Left lung (tissue), 10 donors: ENCODE results near the gene EHMT1. TPM values are rescaled to one million over a fixed set of nuclear protein-coding genes. Genes with fewer than 3 reads are reported as not detected.

Source experiments
- ATAC-seq: fragments of 200-7000 bp; cut with Tn5 transposase; one replicate; pipeline ENCODE4 v1.9.1; 2020; ENCODE audit warnings: moderate library complexity
- DNase-seq, 4 donors: peaks; one replicate each; pipeline ENCODE4 v3.0.0-alpha.2; 2013 to 2020
- H3K27ac ChIP-seq, 2 donors: fragments of 200-600 bp; sonication (generic) in 1 of 2; one replicate each; pipeline versions ENCODE4 v1.5.0 to v1.8.0; 2020 to 2021
- H3K27me3 ChIP-seq, 2 donors: fragments of 200-600 bp; sonication (generic) in 1 of 2; one replicate each; pipeline versions ENCODE4 v1.5.0 to v1.8.0; 2020 to 2021
- H3K36me3 ChIP-seq, 2 donors: fragments of 200-600 bp; sonication (generic) in 1 of 2; one replicate each; pipeline versions ENCODE4 v1.5.0 to v1.8.0; 2020 to 2021
- H3K4me1 ChIP-seq, 2 donors: fragments of 200-600 bp; one replicate each; pipeline ENCODE4 v1.8.0; 2021
- H3K4me3 ChIP-seq, 2 donors: fragments of 200-600 bp; sonication (generic) in 1 of 2; one replicate each; pipeline versions ENCODE4 v1.5.0 to v1.8.0; 2020 to 2021; ENCODE audit warnings: mild to moderate bottlenecking in 1 of 2
- H3K9me3 ChIP-seq, 2 donors: fragments of 200-600 bp; sonication (generic) in 1 of 2; one replicate each; pipeline versions ENCODE4 v1.5.0 to v1.8.0; 2020 to 2021
- CTCF ChIP-seq, 2 donors: fragments of 200-600 bp; sonication (generic) in 1 of 2; IDR thresholded peaks; one replicate each; pipeline versions ENCODE4 v1.5.0 to v1.8.0; 2021; ENCODE audit warnings: antibody characterized with exemption in 2 of 2
- intact Hi-C, 2 donors: fragments of 100-400 bp; cut with DNase I; formaldehyde crosslinking; loops; one replicate each; pipeline versions ENCODE4 v1.11.2 to v1.14.2; 2022
- polyA plus RNA-seq, 6 donors: library from polyadenylated mRNA; unstranded; fragments of 120-200 nt; gene quantifications; one replicate each; pipeline ENCODE4 v1.2.1, GENCODE V29; 2013; ENCODE audit not compliant: insufficient read length in 6 of 6
- total RNA-seq, 2 donors: library from RNA; stranded (reverse); fragmentation: NEBNext Ultra II Directional; extraction: Animal tissue kit (Norgen Biotek cat#: 25700); gene quantifications; one replicate each; pipeline ENCODE4 v1.2.1, GENCODE V29; 2021
- donor health status: DM: no; HTN: yes; CAD: no.
- donor health status: DM: no; HTN: no; CAD: no.

The EHMT1 gene
- total and polyA plus RNA-seq, 8 donors, result 71.5 to 92.7 (median 82.7) TPM

GRCh38 chr9:137685741-137686420 is 67.1 kb downstream of the EHMT1 start:
- Histone ChIP-seq H3K27ac (no peak overlapping the region), H3K9me3 (no peaks in the 10 kb centered on the region), H3K4me1 (peaks cover 16 to 46% of the 10 kb centered on the region in 2 donors), H3K27me3 (no peaks in the 10 kb centered on the region), H3K36me3 (no peaks in the 10 kb centered on the region), H3K4me3 (no peak overlapping the region)
- ATAC-seq, result no peak
- intact Hi-C loops, result no loop called here
- no peak for TF ChIP-seq CTCF (IDR thresholded peaks at IDR 0.05)
- no peak for DNase-seq

- no peak for TF ChIP-seq CTCF (IDR thresholded peaks at IDR 0.05)
- Histone ChIP-seq H3K27ac (no peak overlapping the region), H3K4me3 (no peak overlapping the region), H3K4me1 (peaks cover 28 to 62% of the 10 kb centered on the region in 2 donors), H3K36me3 (no peaks in the 10 kb centered on the region), H3K27me3 (no peaks in the 10 kb centered on the region), H3K9me3 (no peaks in the 10 kb centered on the region)
- ATAC-seq, result no peak
- no peak for DNase-seq
- intact Hi-C loops, result no loop called here
Measured at GRCh38 chr9:137688261-137688660, 69.5 kb downstream of the EHMT1 start.

GRCh38 chr9:137688725-137689124 is 69.9 kb downstream of the EHMT1 start:
- peaks cover 28 to 62% of the 10 kb centered on the region in 2 donors for H3K4me1 ChIP-seq
- no peaks in the 10 kb centered on the region for H3K36me3 ChIP-seq
- no peak for TF ChIP-seq CTCF (IDR thresholded peaks at IDR 0.05)

GRCh38 chr9:137689745-137690529 is 71.1 kb downstream of the EHMT1 start:
- Histone ChIP-seq H3K9me3 (no peaks in the 10 kb centered on the region), H3K27me3 (no peaks in the 10 kb centered on the region), H3K4me3 (no peak overlapping the region), H3K4me1 (peaks cover 23 to 62% of the 10 kb centered on the region in 2 donors), H3K27ac (no peak overlapping the region), H3K36me3 (no peaks in the 10 kb centered on the region)
- TF ChIP-seq CTCF (IDR thresholded peaks at IDR 0.05), result no peak
- peak in 1 of 4 donors; percentile 33 for DNase-seq
- ATAC-seq, result peak; percentile 61
- intact Hi-C loops, result no loop called here

More at GRCh38 chr9:137688725-137689124, 69.9 kb downstream of the EHMT1 start:
- no peak overlapping the region for H3K4me3 ChIP-seq
- ATAC-seq, result no peak
- no peaks in the 10 kb centered on the region for H3K9me3 ChIP-seq
- H3K27me3 ChIP-seq, result no peaks in the 10 kb centered on the region
- intact Hi-C loops, result no loop called here
- no peak overlapping the region for H3K27ac ChIP-seq
- DNase-seq, result no peak

- H3K27me3 ChIP-seq, result no peaks in the 10 kb centered on the region
- TF ChIP-seq CTCF (IDR thresholded peaks at IDR 0.05), result no peak
- H3K4me1 ChIP-seq, result peaks cover 15 to 55% of the 10 kb centered on the region in 2 donors
- peak overlapping the region; percentile 46 to 75 for H3K27ac ChIP-seq
- H3K36me3 ChIP-seq, result no peaks in the 10 kb centered on the region
- no peak for ATAC-seq
- no peak overlapping the region for H3K4me3 ChIP-seq
- H3K9me3 ChIP-seq, result no peaks in the 10 kb centered on the region
- intact Hi-C loops, result no loop called here
- DNase-seq, result no peak
Measured at GRCh38 chr9:137690930-137691645, 72.3 kb downstream of the EHMT1 start.
